A549 treated with AZD9567 at 1 μM for 4 hours (cell line): Measurements from ENCODE around the gene GPR65. TPM values are rescaled to one million over a fixed set of nuclear protein-coding genes. Genes with fewer than 3 reads are reported as not detected.

ENCODE experiments used
- total RNA-seq: library from RNA; stranded (reverse); fragments of 200-300 nt; extraction: Qiagen RNA extraction; gene quantifications from 5 replicates; pipeline ENCODE4 v1.2.3, GENCODE V29; 2022; ENCODE audit not compliant: insufficient read depth

Gene GPR65, protein sequence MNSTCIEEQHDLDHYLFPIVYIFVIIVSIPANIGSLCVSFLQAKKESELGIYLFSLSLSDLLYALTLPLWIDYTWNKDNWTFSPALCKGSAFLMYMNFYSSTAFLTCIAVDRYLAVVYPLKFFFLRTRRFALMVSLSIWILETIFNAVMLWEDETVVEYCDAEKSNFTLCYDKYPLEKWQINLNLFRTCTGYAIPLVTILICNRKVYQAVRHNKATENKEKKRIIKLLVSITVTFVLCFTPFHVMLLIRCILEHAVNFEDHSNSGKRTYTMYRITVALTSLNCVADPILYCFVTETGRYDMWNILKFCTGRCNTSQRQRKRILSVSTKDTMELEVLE
- total RNA-seq, result not detected in 5 replicates

DNA sequence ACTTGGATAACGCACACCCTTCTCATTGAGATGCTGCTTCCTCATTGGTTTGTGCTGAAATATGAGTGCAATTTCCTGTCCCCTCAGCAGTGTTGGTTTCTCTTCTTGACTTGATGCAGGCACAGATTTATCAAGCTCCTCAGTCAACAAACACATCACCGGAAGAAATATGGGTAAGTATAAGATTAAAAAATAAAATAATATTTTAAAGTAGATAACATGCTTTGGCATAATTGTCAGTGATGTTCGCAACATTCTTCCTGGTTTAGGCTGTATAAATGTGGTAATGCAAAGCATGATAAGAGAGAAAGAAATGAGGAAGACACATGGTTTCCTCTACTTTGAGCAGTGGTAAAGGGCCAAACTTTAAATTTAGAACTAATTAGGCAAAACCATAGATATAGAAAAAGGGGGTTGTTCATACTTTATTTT, at the start of gene GPR65:
GPR65 (plus strand) TSS at position 86 of the 432 bp plus-strand sequence. CDS start 5,713 bp downstream, outside the sequence.

GRCh38 chr14:87992718-87993628, 12.0 kb upstream of the GPR65 start, which contains the start of gene GALC:
TSS of gene GALC (minus strand) at chr14:87993182. CDS start at chr14:87993164, 18 bp downstream.

Other genes with a start within 250 kb of the GPR65 start
- 9.3 to 12.1 TPM (median 11.8 TPM) in 5 replicates for gene GALC, start 12.0 kb upstream of the GPR65 start, total RNA-seq